Measurements from ENCODE around the gene SCYGR2. TPM values are rescaled to one million over a fixed set of nuclear protein-coding genes. Genes with fewer than 3 reads are reported as not detected.

Gene SCYGR2
- total RNA-seq, 2 experiments from 2014 or later = not detected

GRCh38 chr2:227634201-227634600 is 35.5 kb downstream of the SCYGR2 start:
- H3K27ac Mint-ChIP-seq = no peak overlapping the region
- ChIA-PET CTCF (interaction anchor here (0.6 kb wide), 1 partner anchor 1046 kb away, joined by 3 read pairs; no protein-coding TSS in a partner anchor), POLR2A (no interaction called here)
- no peaks in the 10 kb centered on the region for H3K4me1 Mint-ChIP-seq (ENCODE audit: low read depth)
- TF ChIP-seq CTCF (IDR thresholded peaks at IDR 0.05) = no peak
- no peaks in the 10 kb centered on the region for H3K9me3 ChIP-seq (ENCODE audit: control insufficient read depth in 1 of 2, insufficient read depth in 1 of 2, low read length in 2 of 2)
- no peak for ATAC-seq (ENCODE audit: poor library complexity)
- H3K27me3 ChIP-seq (ENCODE audit: control insufficient read depth in 1 of 2, insufficient read depth in 2 of 2, low read length in 2 of 2) = no peaks in the 10 kb centered on the region
- H3K4me3 ChIP-seq (ENCODE audit: low read length) = no peak overlapping the region
- no peak overlapping the region for H3K4me3 Mint-ChIP-seq
- intact Hi-C loops (cut with DNase I, micrococcal nuclease) = no loop called here
- H3K27me3 Mint-ChIP-seq = peaks cover 25% of the 10 kb centered on the region
- H3K4me1 ChIP-seq (ENCODE audit: insufficient read depth, low read length) = no peaks in the 10 kb centered on the region
- H3K9me3 Mint-ChIP-seq = no peaks in the 10 kb centered on the region
- no peaks in the 10 kb centered on the region for H3K36me3 Mint-ChIP-seq (ENCODE audit: low read depth)
- H3K36me3 ChIP-seq (ENCODE audit: insufficient read depth, low read length) = no peaks in the 10 kb centered on the region
- no peak for DNase-seq
- H3K27ac ChIP-seq (ENCODE audit: low read depth in 1 of 2, low read length in 2 of 2) = no peak overlapping the region

GRCh38 chr2:227642656-227643055 is 44.0 kb downstream of the SCYGR2 start:
- ATAC-seq (ENCODE audit: poor library complexity) (no peak), DNase-seq (no peak)
- no peaks in the 10 kb centered on the region for H3K4me1 ChIP-seq (ENCODE audit: insufficient read depth, low read length)
- ChIA-PET POLR2A (no interaction called here), CTCF (no interaction called here)
- Mint-ChIP-seq H3K27ac (no peak overlapping the region), H3K9me3 (no peaks in the 10 kb centered on the region), H3K36me3 (ENCODE audit: low read depth) (no peaks in the 10 kb centered on the region), H3K4me3 (no peak overlapping the region), H3K27me3 (peaks cover 7% of the 10 kb centered on the region), H3K4me1 (ENCODE audit: low read depth) (no peaks in the 10 kb centered on the region)
- H3K36me3 ChIP-seq (ENCODE audit: insufficient read depth, low read length) = no peaks in the 10 kb centered on the region
- H3K27ac ChIP-seq (ENCODE audit: low read depth in 1 of 2, low read length in 2 of 2) = no peak overlapping the region
- H3K27me3 ChIP-seq (ENCODE audit: control insufficient read depth in 1 of 2, insufficient read depth in 2 of 2, low read length in 2 of 2) = no peaks in the 10 kb centered on the region
- H3K9me3 ChIP-seq (ENCODE audit: control insufficient read depth in 1 of 2, insufficient read depth in 1 of 2, low read length in 2 of 2) = no peaks in the 10 kb centered on the region
- intact Hi-C loops (cut with DNase I, micrococcal nuclease) = no loop called here
- no peak overlapping the region for H3K4me3 ChIP-seq (ENCODE audit: low read length)
- TF ChIP-seq CTCF (IDR thresholded peaks at IDR 0.05) = no peak

- Mint-ChIP-seq H3K9me3 (no peaks in the 10 kb centered on the region), H3K4me1 (ENCODE audit: low read depth) (no peaks in the 10 kb centered on the region), H3K27ac (no peak overlapping the region), H3K4me3 (no peak overlapping the region), H3K27me3 (peaks cover 17% of the 10 kb centered on the region), H3K36me3 (ENCODE audit: low read depth) (no peaks in the 10 kb centered on the region)
- POLR2A ChIA-PET = no interaction called here
- intact Hi-C loops (cut with DNase I, micrococcal nuclease) = no loop called here
- Histone ChIP-seq H3K36me3 (ENCODE audit: insufficient read depth, low read length) (no peaks in the 10 kb centered on the region), H3K4me1 (ENCODE audit: insufficient read depth, low read length) (no peaks in the 10 kb centered on the region), H3K27me3 (ENCODE audit: control insufficient read depth in 1 of 2, insufficient read depth in 2 of 2, low read length in 2 of 2) (no peaks in the 10 kb centered on the region), H3K27ac (ENCODE audit: low read depth in 1 of 2, low read length in 2 of 2) (no peak overlapping the region), H3K9me3 (ENCODE audit: control insufficient read depth in 1 of 2, insufficient read depth in 1 of 2, low read length in 2 of 2) (no peaks in the 10 kb centered on the region), H3K4me3 (ENCODE audit: low read length) (no peak overlapping the region)
- CTCF ChIA-PET = interaction anchor here (2.0 kb wide), 1 partner anchor 14 kb away, joined by 6 read pairs; no protein-coding TSS in a partner anchor
- ATAC-seq (ENCODE audit: poor library complexity) (no peak), DNase-seq (no peak)
- no peak for TF ChIP-seq CTCF (IDR thresholded peaks at IDR 0.05)
Measured at GRCh38 chr2:227643990-227644551, 45.4 kb downstream of the SCYGR2 start.

Other genes starting within 250 kb of the SCYGR2 start
- gene TM4SF20, start 219.6 kb upstream of the SCYGR2 start, total RNA-seq = not detected
- gene SCYGR1, start 210.9 kb upstream of the SCYGR2 start, total RNA-seq = not detected
- gene AGFG1, start 126.7 kb upstream of the SCYGR2 start, total RNA-seq = 10 to 100 TPM; 49.9 to 55.9 TPM
- not detected for gene SCYGR3, start 15.9 kb downstream of the SCYGR2 start, total RNA-seq
- not detected for gene SCYGR4, start 18.6 kb downstream of the SCYGR2 start, total RNA-seq
- not detected for gene SCYGR5, start 67.9 kb downstream of the SCYGR2 start, total RNA-seq
- gene SLC19A3, start 119.1 kb downstream of the SCYGR2 start, total RNA-seq = not detected
- not detected for gene SCYGR6, start 125.9 kb downstream of the SCYGR2 start, total RNA-seq
- gene SCYGR7, start 129.4 kb downstream of the SCYGR2 start, total RNA-seq = not detected
- not detected for gene SCYGR8, start 147.0 kb downstream of the SCYGR2 start, total RNA-seq
- gene CCL20, start 214.9 kb downstream of the SCYGR2 start, total RNA-seq = 1 to 10 TPM; 1.5 to 2.2 TPM

All from CD4-positive, alpha-beta T cell (primary cell).